ENCODE data around the gene SHISA9. TPM values are rescaled to one million over a fixed set of nuclear protein-coding genes. Genes with fewer than 3 reads are reported as not detected.

The SHISA9 gene
- polyA plus RNA-seq, 2 of the 4 experiments (the other 2 are of a cell fraction) = 0.16 TPM; not detected in 1

GRCh38 chr16:13062219-13062618, 160.8 kb downstream of the SHISA9 start:
- H3K4me3 ChIP-seq = no peak overlapping the region
- ATAC-seq (no peak), DNase-seq (ENCODE audit: low read depth in 1 of 2, low spot score in 1 of 2) (no peak), FAIRE-seq (no peak)
- H3K9me3 ChIP-seq = no peaks in the 10 kb centered on the region
- no peak overlapping the region for H3K4me2 ChIP-seq
- ChIA-PET POLR2A (no interaction called here), CTCF (no interaction called here)
- H3K27ac ChIP-seq = no peak overlapping the region
- no peaks in the 10 kb centered on the region for H3K4me1 ChIP-seq
- WGBS (ENCODE audit: missing lambda C conversion rate) = 39% methylated on average over 2 of the region's 2 CpGs
- TF ChIP-seq CHD4 (IDR thresholded peaks at IDR 0.05; ENCODE audit: borderline replicate concordance) = no peak
- peak; percentile 34 for TF ChIP-seq ZFP36 (IDR thresholded peaks at IDR 0.05; ENCODE audit: borderline replicate concordance, partially characterized antibody)

DNA sequence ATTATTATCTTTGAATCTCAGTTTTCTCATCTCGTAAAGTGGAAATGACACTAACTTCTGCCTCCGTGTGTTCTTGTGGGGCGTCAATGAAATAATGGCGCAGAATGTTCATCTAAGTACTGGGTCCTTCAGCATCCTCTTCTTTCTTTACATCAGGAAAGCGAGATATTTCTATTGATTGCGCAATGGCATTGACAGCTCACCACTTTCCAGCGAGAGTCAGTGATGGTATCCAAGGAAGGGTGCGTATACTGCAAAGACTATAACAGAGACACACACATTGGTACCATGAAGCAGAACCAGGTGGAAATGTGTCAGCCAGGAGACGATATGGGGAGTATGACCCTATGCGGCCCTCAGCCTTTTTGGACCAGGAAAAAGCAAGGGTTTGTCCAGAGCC, 162.1 kb downstream of the SHISA9 start:
- no peak overlapping the region for H3K4me2 ChIP-seq
- FAIRE-seq = no peak

DNA sequence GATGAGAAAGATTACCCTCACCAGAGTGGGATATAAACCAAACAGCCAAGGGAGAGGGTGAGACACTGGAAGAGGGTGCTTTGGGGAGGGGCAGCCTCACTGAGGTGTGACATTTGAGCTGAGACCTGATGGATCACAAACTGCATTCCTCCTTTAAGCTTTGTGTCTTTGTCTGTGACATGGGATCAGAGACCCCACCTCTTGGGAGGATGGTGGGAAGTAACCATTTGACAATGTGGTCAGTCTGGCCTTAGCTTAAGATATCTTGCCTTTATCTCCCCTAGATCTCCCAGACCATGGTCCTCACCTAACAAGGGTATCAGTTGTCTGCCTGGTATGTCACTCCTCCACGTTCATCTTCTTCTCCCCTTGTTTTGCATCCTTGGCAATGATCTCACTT, 163.4 kb downstream of the SHISA9 start:
- POLR2A ChIA-PET = no interaction called here
- H3K4me2 ChIP-seq = no peak overlapping the region
- CTCF ChIA-PET = no interaction called here
- no peak for DNase-seq (ENCODE audit: low read depth in 1 of 2, low spot score in 1 of 2)
- TF ChIP-seq EHF (CRISPR knock-in tag; IDR thresholded peaks at IDR 0.05) (no peak), RAD21 (conservative IDR thresholded peaks at IDR 0.05 in 1 of 2, IDR thresholded peaks at IDR 0.05 in 1 of 2) (no peak), HMGXB4 (CRISPR knock-in tag; IDR thresholded peaks at IDR 0.05; ENCODE audit: borderline replicate concordance) (no peak), HOXA7 (CRISPR knock-in tag; IDR thresholded peaks at IDR 0.05) (no peak), ZFP36 (IDR thresholded peaks at IDR 0.05; ENCODE audit: borderline replicate concordance, partially characterized antibody) (no peak), CBX8 (IDR thresholded peaks at IDR 0.05) (no peak), NR3C1 (IDR thresholded peaks at IDR 0.05) (no peak), RNF2 (IDR thresholded peaks at IDR 0.05; ENCODE audit: borderline replicate concordance, low read depth) (no peak), RARB (CRISPR knock-in tag; IDR thresholded peaks at IDR 0.05) (no peak), EHMT2 (IDR thresholded peaks at IDR 0.05; ENCODE audit: low read depth) (no peak), SREBF2 (IDR thresholded peaks at IDR 0.05) (no peak), TP53 (CRISPR knock-in tag; IDR thresholded peaks at IDR 0.05) (no peak), FOSL2 (IDR thresholded peaks at IDR 0.05) (no peak), FOSL2 (CRISPR knock-in tag; IDR thresholded peaks at IDR 0.05) (no peak)
- TF ChIP-seq, protein P1, sequence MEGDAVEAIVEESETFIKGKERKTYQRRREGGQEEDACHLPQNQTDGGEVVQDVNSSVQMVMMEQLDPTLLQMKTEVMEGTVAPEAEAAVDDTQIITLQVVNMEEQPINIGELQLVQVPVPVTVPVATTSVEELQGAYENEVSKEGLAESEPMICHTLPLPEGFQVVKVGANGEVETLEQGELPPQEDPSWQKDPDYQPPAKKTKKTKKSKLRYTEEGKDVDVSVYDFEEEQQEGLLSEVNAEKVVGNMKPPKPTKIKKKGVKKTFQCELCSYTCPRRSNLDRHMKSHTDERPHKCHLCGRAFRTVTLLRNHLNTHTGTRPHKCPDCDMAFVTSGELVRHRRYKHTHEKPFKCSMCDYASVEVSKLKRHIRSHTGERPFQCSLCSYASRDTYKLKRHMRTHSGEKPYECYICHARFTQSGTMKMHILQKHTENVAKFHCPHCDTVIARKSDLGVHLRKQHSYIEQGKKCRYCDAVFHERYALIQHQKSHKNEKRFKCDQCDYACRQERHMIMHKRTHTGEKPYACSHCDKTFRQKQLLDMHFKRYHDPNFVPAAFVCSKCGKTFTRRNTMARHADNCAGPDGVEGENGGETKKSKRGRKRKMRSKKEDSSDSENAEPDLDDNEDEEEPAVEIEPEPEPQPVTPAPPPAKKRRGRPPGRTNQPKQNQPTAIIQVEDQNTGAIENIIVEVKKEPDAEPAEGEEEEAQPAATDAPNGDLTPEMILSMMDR (IDR thresholded peaks at IDR 0.05) = no peak
- TF ChIP-seq, protein P2, sequence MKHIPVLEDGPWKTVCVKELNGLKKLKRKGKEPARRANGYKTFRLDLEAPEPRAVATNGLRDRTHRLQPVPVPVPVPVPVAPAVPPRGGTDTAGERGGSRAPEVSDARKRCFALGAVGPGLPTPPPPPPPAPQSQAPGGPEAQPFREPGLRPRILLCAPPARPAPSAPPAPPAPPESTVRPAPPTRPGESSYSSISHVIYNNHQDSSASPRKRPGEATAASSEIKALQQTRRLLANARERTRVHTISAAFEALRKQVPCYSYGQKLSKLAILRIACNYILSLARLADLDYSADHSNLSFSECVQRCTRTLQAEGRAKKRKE (CRISPR knock-in tag; IDR thresholded peaks at IDR 0.05; ENCODE audit: low read depth) = no peak
- TF ChIP-seq, protein P3, sequence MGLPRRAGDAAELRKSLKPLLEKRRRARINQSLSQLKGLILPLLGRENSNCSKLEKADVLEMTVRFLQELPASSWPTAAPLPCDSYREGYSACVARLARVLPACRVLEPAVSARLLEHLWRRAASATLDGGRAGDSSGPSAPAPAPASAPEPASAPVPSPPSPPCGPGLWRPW (IDR thresholded peaks at IDR 0.05) = no peak
- TF ChIP-seq, protein P4, sequence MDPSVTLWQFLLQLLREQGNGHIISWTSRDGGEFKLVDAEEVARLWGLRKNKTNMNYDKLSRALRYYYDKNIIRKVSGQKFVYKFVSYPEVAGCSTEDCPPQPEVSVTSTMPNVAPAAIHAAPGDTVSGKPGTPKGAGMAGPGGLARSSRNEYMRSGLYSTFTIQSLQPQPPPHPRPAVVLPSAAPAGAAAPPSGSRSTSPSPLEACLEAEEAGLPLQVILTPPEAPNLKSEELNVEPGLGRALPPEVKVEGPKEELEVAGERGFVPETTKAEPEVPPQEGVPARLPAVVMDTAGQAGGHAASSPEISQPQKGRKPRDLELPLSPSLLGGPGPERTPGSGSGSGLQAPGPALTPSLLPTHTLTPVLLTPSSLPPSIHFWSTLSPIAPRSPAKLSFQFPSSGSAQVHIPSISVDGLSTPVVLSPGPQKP (IDR thresholded peaks at IDR 0.05; ENCODE audit: low read depth, low read length) = no peak
- no peak for FAIRE-seq
- H3K9me3 ChIP-seq = no peaks in the 10 kb centered on the region; the same call in 2 of the 3 replicates
- no peak overlapping the region for H3K4me3 ChIP-seq
- 0% methylated on average over 1 of the region's 1 CpG for WGBS (ENCODE audit: missing lambda C conversion rate)
- no peaks in the 10 kb centered on the region for H3K4me1 ChIP-seq
- no peak for ATAC-seq
- H3K27ac ChIP-seq = no peak overlapping the region

More for the DNA sequence above, 162.1 kb downstream of the SHISA9 start:
- Histone ChIP-seq H3K4me3 (no peak overlapping the region), H3K4me1 (no peaks in the 10 kb centered on the region), H3K9me3 (no peaks in the 10 kb centered on the region), H3K27ac (no peak overlapping the region)
- TF ChIP-seq FOSL2 (IDR thresholded peaks at IDR 0.05) = no peak
- no peak for TF ChIP-seq FOSL2 (CRISPR knock-in tag; IDR thresholded peaks at IDR 0.05)
- TF ChIP-seq GATA3 (IDR thresholded peaks at IDR 0.05; ENCODE audit: borderline replicate concordance) = no peak
- no peak for TF ChIP-seq SMC3 (IDR thresholded peaks at IDR 0.05)
- TF ChIP-seq ESRRA (IDR thresholded peaks at IDR 0.05; ENCODE audit: borderline replicate concordance, low read length) = no peak
- TF ChIP-seq CEBPB (IDR thresholded peaks at IDR 0.05) = peak; percentile 59 to 84; a peak in 3 of 4 replicates
- TF ChIP-seq SREBF2 (IDR thresholded peaks at IDR 0.05) = no peak
- TF ChIP-seq FOSB (CRISPR knock-in tag; IDR thresholded peaks at IDR 0.05) = no peak
- TF ChIP-seq JUNB (IDR thresholded peaks at IDR 0.05) = no peak
- 67% methylated on average over 10 of the region's 10 CpGs for WGBS (ENCODE audit: missing lambda C conversion rate)
- DNase-seq (ENCODE audit: low read depth in 1 of 2, low spot score in 1 of 2) = no peak
- ChIA-PET POLR2A (no interaction called here), CTCF (interaction anchor here (0.6 kb wide), 1 partner anchor 697 kb away, joined by 3 read pairs; no protein-coding TSS in a partner anchor)
- ATAC-seq = no peak

Data from A549 (cell line).